Heart left ventricle (tissue), 13 donors: ENCODE data around the gene MYO1B.

Experiments
- CTCF ChIP-seq, 12 donors: fragments of 200-600 bp; sonication (generic) in 4 of 12; IDR thresholded peaks; one replicate each; pipeline versions ENCODE4 v1.5.0 to v1.8.0; 2018 to 2022; ENCODE audit warnings: antibody characterized with exemption in 12 of 12, mild to moderate bottlenecking in 5 of 12
- POLR2A ChIP-seq, 2 donors: fragments of 450-650 bp; IDR thresholded peaks; one replicate each; pipeline ENCODE4 v1.6.1; 2017; ENCODE audit warnings: antibody characterized with exemption in 2 of 2, mild to moderate bottlenecking in 2 of 2, moderate library complexity in 2 of 2
- donor health status: ischemic (EF 13 %, LVEDD 7.1; RV severe dilation, severe dysfunction).
- donor health status: DM: no; HTN: yes; CAD: no.
- donor health status: DM: no; HTN: no; CAD: no.
- donor health status: ischemic (EF 25% LVEDD 6.9; RV normal size, moderate dysfunction).
- donor health status: ischemic (EF 25% LVEDD 5.7; RV mildly dilated, moderate dysfunction).
- donor health status: ischemic (EF 35%, LVEDD 5.7; RV mildly dilated, moderate dysfunction).
- donor health status: nonischemic (EF 11% LVEDD 7.7; RV severe dilation, severe dysfunction).
- donor health status: DM: yes; HTN: yes; CAD: no.
- donor health status: PGD.
- donor health status: ischemic (EF 29% LVEDD 5.4; RV normal size, mild dysfunction).
- donor health status: nonischemic (EF 23%, LVEDD 6.1; RV moderate dilation, normal function).

GRCh38 chr2:191228861-191229260 lies 16.3 kb upstream of the MYO1B start:
- TF ChIP-seq CTCF (IDR thresholded peaks at IDR 0.05): no peak
- TF ChIP-seq POLR2A (IDR thresholded peaks at IDR 0.05): no peak
